ENCODE measurements around the gene ALKBH6. TPM values are rescaled to one million over a fixed set of nuclear protein-coding genes. Genes with fewer than 3 reads are reported as not detected.

The ALKBH6 gene
- total RNA-seq, 1 donor from 2014 or later, result 12.6 TPM

DNA sequence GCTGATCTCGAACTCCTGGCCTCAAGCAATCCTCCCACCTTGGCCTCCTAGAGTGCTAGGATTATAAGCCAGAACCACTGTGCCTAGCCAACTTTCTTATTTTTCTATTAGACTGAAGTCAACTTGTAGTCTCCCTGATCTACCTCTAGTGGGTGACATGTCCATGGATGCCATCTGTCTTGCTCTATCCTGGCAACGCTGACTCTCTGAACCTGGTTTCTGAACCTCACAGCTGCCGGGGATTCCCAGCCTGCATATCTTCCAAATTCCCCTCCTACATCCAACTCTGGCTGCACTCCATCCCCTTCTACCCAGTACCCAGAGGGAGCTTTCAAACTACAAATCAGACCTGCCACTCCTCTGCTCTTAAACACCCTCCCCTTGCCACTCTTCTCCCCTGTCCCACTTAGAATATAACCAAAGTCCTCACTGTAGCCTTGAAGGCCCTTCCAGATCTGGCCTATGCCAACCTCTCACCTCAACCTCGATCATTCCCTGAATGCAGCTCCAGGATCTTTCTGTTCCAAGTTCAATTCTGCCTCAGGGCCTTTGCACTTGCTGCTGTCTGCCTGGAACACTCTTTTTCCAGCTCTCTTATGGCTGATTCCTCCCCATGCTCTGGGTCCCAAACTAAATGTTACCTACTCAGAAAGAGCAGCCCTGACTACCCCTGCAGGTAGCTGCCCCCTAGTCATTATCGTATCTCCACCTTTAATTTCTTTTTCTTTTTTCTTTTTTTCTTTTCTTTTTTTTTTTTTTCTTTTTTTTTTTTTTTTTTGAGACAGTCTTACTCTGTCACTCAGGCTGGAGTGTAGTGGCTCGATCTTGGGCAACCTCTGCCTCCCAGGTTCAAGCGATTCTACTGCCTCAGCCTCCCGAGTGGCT lies 16.5 kb upstream of the ALKBH6 start:
- no peak for DNase-seq (ENCODE audit: low spot score)

- DNase-seq (ENCODE audit: low spot score), result no peak
Observed at GRCh38 chr19:36028313-36029041, 14.5 kb upstream of the ALKBH6 start.

DNA sequence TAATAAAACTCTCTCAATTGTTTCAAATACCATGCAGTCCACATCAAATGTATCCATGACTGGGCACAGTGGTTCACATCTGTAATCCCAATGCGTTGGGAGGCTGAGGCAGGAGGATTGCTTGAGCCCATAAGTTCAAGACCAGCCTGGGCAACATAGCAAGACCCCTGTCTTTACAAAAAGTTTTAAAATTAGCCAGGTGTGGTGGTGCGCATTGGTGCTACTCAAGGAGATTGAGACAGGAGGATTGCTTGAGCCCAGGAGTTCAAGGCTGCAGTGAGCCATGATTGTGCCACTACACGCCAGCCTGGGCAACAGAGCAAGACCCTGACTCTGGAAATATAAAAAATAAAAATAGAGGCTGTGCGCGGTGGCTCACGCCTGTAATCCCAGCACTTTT lies 13.7 kb upstream of the ALKBH6 start:
- DNase-seq (ENCODE audit: low spot score), result no peak

GRCh38 chr19:36026091-36026876 lies 12.3 kb upstream of the ALKBH6 start:
- DNase-seq (ENCODE audit: low spot score), result no peak

DNA sequence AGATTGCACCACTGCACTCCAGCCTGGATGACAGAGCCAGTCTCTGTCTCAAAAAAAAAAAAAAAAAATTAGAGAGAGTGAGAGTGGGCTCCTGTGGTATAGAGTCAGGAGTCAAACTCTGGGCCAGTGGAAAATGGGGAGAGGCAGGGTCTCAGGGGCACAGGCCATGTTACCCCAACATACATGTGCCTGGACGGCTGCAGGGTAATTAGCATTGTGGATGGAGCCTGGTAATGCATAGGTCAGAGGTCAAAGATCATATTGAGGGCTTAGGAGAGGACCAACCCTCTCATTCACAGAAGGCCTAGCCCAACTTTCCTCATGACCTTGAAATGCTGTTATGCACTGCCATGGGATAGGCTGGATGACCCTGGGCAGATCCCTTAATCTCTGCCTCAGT lies 11.5 kb upstream of the ALKBH6 start:
- no peak for DNase-seq (ENCODE audit: low spot score)

GRCh38 chr19:36023432-36023831 lies 9.4 kb upstream of the ALKBH6 start:
- no peak for DNase-seq (ENCODE audit: low spot score)

DNA sequence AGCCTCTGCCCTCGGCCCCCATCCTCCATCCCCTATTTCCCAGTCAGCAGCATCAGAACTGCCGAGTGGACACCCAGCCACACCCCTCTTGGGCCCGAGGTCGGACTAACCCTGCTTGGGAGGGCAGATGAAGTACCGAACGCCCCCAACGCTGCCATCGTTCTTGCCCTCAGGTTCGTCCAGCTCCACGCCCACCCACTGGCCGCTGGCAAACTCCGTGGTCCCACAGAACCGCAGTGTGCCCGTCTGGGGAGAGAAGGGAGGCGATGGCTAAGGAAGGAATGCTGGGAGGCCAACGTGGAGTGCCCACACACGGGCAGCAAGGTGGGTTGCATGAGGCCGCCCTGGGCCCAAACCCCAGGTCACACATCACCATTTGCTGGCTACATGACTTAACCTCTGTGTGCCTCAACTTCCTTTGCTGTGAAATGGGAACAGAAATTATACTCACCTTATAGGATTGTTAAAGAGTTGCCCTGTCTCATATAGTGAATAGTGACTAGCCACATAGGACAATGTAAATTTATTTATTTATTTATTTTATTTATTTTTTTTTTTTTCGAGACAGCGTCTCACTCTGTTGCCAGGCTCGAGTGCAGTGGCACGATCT lies 5.2 kb upstream of the ALKBH6 start:
- DNase-seq (ENCODE audit: low spot score), result no peak

DNA sequence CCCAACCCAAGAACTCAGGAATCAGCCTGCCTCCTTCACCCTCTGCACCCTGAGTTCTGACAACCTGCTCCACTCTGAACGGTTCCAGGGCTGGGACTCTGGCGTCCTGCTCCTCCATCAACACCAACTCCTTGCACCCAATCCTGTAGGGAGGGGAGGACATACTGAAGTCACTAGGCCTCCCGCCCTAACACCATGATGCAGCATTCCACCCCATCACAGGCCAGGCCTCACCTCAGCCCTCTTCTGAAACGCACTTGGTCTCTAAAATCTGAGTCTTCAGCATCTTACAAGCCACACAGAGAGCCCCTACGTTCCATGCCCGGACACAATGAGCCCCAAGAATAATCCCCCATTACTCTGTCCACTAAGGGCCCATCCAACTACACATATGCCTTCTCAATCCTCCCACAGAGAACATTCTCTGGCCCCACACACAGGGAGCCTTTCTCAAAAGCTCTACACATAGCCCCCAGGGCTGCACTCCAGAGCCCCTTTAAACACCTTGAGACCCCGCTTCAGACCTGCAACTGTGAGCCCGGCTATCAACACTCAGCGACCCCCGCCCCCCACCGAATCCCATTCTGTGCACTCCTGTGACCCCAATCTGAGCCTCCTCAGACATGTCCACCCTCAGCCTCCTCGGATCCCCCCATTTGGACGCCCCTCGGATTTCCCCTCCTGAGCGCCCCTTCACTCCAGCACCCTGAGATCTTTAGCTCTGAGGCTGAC lies 567 bp downstream of the ALKBH6 start:
- no peak for DNase-seq (ENCODE audit: low spot score)

DNA sequence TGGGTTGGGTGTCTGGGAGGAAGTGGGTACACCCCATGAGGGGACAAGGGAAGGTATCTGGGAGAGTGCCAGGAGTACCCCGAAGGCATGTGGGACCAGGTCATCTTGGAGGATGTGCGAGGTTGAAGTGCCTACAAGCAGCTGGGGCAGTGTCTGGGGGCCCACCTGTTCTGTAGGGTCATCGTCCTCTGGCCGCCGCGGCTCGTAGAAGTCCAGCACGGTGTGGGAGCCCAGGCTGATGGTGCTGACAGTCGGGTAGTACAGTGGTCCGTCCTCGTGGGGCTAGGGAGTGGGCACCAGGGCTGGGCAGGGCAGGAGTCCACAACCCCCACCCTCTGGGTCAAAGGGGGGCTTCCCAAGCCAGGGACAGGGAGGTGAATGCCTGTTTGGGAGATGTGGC lies 3.6 kb downstream of the ALKBH6 start:
- DNase-seq (ENCODE audit: low spot score), result no peak

DNA sequence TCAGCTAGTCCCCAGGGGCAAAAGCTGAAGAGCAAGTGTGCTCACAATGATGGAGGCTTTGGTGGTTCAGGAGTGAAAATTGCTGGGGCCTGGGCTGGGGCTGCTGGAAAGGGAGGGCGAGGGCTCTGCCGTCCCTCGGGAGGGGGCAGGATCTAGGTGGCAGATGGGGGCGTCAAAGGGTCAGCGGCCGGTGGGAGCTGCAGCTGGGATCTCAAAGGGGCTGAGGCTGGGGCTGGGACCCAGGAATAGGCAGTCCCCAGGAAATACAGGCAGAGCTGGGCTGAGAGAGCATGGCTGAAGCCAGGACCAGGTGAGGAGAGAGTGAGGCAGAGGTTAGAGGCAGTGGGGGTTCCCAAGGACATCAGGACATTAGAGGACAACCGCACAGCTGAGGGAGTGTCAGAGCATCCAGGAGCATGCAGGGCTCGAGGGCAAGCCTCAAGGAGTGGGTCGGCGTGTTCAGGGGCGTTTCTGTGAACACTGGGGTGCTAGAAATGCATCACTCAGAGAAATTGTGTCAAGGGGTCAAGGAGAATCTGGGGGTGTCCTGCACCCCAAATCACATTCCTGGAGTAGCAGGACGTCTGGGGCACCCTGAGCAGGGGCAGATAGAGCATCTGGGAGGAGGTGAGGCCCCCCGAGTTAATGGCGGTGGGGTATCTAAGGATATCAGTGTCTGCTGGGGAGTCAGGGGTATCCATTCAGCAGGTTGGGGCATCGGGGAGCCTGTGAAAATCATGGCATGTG lies 4.2 kb downstream of the ALKBH6 start:
- no peak for DNase-seq (ENCODE audit: low spot score)

GRCh38 chr19:36009220-36009619 lies 4.8 kb downstream of the ALKBH6 start:
- no peak for DNase-seq (ENCODE audit: low spot score)

- DNase-seq (ENCODE audit: low spot score), result no peak
Observed at GRCh38 chr19:36008336-36008978, 5.6 kb downstream of the ALKBH6 start, which contains the start of gene SYNE4. TSS of gene SYNE4 (minus strand) at chr19:36008813. CDS start at chr19:36008681, 132 bp downstream.

DNA sequence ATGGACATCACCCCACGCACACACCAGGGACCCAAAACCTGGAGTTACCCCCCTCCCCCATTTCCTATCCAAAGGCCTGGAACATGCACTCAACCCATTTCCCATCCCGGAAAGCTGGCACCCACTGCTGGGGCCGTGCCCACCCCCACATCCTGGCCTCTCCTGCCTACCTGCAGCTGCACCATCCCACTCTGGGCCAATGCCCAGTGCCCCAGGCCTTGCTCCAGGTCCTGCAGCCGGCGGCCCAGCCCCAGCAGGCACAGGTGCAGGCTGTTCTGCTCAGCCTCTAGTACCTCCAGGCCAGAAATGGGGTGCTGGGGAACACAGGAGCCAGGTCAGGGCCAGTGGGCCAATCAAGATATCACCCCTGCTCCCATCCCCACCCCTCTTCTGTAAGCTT lies 7.1 kb downstream of the ALKBH6 start:
- DNase-seq (ENCODE audit: low spot score), result no peak

DNA sequence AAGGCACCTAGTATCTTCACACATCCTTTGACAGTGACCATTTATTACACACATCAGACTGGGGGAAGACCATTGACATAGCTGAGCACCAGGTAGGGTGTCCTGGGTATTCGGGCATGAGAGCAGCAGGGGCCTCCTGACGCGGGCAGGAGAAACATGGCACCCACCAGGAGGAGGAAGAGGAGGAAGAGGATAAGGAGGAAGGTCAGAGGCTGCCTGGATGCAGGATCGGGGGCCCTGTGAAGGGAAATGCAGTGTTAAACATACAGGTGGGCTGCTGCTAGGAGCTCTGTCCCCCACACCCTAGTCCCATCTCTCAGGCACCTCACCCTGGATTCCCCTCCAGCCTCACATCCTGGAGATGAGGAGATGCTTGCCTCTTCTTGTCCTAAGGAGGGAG lies 10.7 kb downstream of the ALKBH6 start:
- DNase-seq (ENCODE audit: low spot score), result no peak

DNA sequence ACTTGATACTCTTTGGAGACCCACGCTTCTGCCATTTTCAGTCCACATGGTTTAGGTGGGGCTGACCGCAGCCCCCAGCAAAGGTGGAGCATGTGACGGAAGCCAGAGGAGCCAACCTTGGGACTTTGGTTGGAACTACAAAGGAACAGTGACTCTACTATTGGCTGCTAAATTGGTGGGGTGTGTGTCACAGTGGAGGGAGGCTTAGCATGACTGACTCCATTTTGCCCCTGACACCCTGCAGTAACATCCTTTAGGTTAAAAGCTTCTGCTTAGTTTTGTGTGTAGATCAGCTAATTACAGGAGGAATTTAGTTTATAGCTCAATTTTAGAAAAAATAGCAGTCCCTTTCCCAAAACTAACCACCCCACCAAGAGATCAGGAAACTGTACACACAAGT lies 12.4 kb downstream of the ALKBH6 start:
- DNase-seq (ENCODE audit: low spot score), result no peak

DNA sequence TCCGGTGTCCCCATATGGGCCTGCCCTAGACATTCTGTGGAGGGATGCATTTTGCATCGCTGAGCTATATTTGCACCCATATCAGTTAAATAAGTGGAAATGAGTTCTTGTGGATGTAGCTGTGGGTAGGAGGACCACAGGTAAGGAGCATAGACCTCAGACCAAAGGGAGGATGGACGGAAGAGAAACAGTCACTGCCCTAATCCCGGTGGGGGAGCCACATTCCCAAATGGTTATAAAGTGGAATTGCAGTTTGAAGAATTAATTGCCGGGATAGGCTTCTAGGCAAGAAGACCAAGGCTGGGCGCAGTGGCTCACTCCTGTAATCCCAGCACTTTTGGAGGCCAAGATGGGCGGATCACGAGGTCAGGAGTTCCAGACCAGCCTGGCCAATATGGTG lies 17.2 kb downstream of the ALKBH6 start:
- DNase-seq (ENCODE audit: low spot score), result no peak

DNA sequence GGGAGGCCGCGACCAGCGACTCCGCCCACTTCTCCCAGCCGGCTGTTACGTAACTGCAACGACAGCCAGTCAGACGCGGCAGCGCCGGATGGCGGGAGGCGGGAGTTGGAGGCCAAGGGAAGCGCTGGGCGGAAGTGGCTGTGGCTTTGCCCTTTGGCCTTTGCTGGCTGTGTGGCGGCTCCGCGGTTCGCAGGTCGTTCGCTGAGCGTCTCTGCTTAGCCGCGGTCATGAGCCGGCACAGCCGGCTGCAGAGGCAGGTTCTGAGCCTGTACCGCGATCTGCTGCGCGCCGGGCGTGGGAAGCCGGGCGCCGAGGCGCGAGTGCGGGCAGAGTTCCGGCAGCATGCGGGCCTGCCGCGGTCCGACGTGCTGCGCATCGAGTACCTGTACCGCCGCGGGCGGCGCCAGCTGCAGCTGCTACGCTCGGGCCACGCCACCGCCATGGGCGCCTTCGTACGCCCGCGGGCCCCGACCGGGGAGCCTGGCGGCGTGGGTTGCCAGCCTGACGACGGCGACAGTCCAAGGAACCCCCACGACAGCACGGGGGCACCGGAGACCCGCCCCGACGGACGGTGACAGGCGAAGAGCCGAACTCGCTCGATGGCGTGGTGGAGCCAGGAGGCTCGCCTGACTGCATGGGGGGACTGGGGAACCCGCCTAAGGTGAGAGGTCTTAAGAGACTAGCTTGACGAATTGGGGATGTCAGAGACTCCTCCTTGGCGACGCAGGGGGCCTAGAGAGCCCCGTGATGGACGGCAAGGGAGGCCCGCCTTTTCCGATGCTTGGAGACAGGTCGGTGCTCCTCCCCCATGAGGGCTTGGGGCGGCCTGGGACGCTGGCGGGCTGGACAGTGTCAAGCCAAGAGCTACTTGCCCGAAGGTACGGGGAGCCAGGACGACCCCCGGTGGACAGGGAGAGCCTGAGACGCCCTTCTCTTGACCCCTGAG lies 18.7 kb downstream of the ALKBH6 start, which contains the start of gene SDHAF1:
SDHAF1 (plus strand) TSS at position 141 of the 946 bp plus-strand sequence; CDS start at position 228, 87 bp downstream.
- peak; percentile 99 for DNase-seq (ENCODE audit: low spot score)

Data from mesenteric fat pad (tissue), 1 donor.